GM21786 (cell line): ENCODE measurements around the gene EML4.
"Not testable (repeated sequence)": the region's sequence is repeated elsewhere in the genome, so short reads cannot be mapped to it uniquely, and the experiment has no call there.

Experiments used
- ATAC-seq: cut with Tn5 transposase; IDR thresholded peaks from one replicate; pipeline ENCODE4 v1.9.1; 2021; ENCODE audit not compliant: unreplicated experiment

Gene EML4

GRCh38 chr2:42248846-42249245 lies 79.7 kb downstream of the EML4 start:
- no peak for ATAC-seq

DNA sequence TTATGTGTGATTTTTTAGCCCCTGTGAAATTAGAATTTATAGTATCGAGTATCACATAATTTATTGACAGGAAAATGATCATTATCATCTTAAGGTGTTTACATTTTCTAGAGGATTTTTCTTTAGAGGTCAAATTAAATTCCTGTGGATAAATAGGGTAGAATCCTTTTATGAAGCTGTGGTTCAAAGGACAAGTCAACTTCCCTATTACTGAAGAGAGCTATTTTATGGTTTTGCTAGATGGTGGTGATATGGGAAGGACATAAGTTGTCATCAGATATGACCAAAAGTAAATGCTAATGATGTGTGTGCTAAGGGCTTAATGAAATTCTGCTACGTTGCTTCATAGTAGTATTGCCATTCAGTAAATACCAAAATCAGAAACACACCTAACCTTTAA lies 80.1 kb downstream of the EML4 start:
- ATAC-seq: no peak

GRCh38 chr2:42249887-42250286 lies 80.7 kb downstream of the EML4 start:
- ATAC-seq: no peak

DNA sequence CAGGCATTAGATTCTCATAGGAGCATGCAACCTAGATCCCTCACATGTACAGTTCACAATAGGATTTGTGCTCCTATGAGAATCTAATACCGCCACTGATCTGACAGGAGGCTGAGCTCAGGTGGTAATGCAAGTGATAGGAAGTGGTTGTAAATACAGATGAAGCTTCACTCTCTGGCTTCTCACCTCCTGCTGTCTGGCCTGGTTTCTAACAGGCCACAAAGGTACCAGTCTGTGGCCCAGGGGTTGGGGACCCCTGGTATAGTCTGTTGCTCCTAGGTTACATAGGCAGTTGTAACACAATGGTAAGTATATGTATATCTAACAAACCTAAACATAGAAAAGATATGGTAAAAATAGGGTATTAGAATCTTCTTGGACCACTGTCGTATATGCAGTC lies 81.8 kb downstream of the EML4 start:
- ATAC-seq: no peak

DNA sequence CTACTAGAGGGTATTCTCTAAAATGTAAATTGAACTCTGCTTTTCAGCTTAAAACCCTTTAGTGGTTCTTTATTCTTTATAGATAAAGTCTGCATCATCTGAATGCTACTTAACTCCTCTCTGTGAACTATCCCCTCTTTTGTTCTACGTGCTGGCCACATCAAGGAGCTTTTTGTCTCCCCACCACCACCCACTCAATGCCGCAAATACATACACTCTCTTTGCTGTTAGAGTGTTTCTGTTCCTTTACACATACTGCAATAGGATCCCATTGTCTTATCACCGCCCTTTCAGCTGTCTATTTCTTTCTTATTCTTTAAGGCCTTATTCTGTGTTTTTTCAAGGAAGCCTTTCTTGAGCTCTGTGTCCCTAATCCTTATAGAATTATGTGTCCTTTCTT lies 83.3 kb downstream of the EML4 start:
- ATAC-seq: no peak

- ATAC-seq: no peak
Measured at GRCh38 chr2:42254186-42254895, 85.2 kb downstream of the EML4 start.

DNA sequence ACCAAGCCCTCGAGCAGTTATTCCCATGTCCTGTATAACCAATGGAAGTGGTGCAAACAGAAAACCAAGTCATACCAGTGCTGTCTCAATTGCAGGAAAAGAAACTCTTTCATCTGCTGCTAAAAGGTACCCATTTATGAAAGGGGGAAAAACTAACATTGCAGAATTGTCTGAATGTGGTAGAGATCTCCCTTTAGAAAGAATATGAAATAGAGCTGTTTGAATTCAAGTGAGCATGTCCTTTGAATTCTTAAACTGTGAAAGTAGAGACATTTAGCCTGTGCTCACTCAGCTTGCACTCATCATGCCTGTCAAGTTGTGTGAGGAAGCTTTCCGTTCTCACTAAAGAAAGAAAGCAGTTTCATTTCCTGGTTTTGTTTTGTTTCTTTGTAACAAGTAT lies 87.4 kb downstream of the EML4 start:
- ATAC-seq: peak; percentile 86

- no peak for ATAC-seq
Measured at GRCh38 chr2:42261518-42262195, 92.5 kb downstream of the EML4 start.

- no peak for ATAC-seq
Measured at GRCh38 chr2:42266236-42266635, 97.1 kb downstream of the EML4 start.

DNA sequence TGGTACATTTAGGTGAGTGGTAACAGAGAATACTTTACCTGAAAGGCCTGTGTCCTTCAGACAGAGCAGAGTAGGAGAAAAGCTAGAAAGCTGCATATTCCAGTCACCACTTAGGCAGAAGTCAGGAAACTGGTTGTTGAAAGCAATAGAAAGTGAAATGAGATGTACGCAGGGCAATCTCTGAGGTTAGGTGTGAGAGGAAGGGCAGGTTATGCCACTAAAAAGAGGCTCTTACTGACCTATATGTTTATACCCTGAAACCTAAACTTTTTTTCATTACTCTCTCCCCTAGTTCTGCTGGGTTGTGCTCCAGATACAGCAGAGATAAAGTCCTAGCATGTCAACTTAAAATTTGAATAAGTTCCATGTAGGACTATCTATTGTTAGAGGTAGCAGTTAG lies 98.4 kb downstream of the EML4 start:
- no peak for ATAC-seq

DNA sequence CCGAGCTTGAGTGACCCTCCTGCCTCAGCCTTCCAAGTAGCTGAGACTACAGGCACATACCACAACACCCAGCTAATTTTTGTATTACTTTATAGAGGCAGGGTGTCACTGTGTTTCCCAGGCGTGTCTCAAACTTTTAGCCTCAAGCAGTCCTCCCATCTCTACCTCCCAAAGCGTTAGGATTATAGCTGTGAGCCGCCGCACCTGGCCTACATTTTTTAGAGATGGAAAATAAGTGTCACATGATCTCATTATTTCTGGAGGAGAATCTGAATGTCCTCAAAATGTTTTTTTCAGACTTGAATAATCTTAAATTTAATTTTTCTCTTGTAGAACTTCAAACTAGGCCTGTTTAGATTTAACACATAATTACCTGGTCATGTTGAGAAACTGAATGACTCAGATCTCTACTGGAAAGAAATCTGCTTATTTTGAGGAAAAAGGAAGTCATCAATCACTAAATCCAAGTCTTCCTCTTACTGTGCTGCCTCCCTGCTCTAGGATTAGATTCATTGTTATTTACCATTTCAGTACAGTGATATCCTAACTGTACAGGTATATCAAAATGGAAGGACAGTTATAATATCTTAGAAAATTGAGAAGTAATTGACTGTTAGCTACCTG lies 99.5 kb downstream of the EML4 start:
- no peak for ATAC-seq

DNA sequence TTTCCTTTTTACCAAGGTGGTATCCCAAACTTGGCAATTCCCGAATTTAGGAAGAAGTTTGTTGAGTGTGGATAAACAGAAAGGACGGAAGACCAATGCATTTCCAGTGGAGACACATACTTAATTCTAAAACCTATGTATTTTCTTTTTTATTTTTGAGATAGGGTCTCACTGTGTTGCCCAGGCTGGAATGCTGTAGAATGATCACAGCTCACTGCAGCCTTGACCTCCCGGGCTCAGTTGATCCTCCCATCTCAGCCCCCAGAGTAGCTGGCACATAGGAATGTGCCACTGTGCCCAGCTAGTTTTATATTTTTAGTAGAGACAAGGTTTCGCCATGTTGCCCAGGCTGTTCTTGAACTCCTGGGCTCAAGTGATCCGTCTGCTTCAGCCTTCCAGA lies 101.6 kb downstream of the EML4 start:
- no peak for ATAC-seq

DNA sequence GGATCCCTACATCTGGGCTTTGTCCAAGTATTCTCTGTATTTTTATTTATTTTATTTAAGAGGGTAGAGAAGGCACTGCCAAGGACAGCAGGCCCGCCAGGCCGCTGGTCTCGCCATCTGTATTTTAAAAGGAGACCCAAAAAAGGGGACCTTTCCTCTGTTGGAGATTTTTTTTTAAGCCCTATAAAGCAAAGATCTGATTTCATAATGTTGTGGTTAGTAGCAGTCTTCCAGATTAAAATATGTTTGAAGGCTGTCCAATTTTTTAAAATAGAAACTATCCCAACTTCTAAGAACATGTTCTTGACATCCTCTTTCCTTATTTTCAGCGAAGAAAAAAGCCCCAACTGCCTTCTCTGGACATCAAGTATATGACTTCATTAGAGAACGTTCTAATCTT lies 102.1 kb downstream of the EML4 start:
- ATAC-seq: not testable (repeated sequence)

DNA sequence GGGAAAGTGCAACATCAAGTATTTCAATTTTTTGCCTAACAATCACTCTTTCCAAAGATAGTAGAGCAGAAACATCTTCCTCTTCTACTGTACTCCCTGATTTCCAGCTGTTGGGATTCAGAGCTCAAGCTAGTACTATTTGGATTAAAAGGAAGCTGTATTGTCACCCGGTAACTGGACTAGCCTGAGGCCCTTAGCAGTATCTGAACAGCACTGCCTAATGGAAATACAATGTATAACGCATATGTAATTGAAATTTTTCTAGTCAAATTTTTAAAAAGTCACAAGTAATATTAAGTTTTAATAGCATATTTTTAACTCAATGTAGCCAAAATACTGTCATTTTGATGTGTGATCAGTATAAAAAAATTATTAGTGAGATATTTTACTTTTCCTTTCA lies 105.7 kb downstream of the EML4 start:
- ATAC-seq: no peak

- ATAC-seq: no peak
Measured at GRCh38 chr2:42281416-42282081, 112.4 kb downstream of the EML4 start.

- ATAC-seq: no peak
Measured at GRCh38 chr2:42284019-42284418, 114.9 kb downstream of the EML4 start.

DNA sequence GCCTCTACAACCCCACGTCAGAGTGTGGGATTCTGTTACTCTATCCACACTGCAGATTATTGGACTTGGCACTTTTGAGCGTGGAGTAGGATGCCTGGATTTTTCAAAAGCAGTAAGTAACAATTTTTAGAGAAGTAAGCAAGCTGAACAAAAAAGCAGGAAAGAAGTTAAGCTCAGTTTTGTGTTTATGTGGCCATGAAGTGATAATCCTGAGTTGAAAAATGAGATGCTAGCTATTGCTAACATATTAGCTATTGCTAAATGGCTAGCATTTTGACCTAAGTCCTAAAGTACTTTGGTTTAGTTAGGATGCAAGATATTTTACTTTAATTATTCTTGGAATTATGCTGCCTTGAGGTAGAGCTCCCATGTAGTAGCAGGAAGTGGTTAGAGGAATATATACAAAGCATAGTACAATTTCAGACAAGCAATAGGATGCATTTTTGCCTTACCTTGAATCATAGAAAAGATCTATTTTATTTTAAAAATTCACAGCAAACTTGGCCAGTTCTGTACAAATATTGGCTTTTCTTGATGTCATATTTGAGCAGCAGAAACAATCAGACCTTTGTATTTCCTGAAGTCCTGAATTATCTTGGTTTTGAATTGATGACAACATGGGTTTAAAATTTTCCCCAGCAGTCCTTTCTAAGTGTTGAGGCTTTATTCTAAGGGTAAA lies 117.3 kb downstream of the EML4 start:
- no peak for ATAC-seq

DNA sequence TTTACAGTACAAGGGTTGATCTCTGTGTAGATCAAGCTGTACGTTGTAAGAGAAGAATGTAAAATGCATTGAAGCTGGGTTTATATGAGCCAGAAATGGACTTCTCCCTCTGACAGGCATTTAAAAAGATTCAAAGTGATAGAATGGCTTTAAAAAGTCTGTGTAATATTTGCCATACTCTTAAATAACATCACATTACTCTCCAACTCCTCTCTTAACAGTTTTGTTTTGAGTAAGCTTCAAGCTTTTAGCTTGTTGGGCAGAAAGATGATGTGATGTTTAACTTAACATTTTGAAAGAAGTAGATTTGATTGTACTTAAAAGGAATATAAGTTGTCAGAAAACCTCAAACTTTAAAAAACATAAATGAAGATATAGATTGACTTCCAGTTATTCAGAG lies 119.7 kb downstream of the EML4 start:
- no peak for ATAC-seq

DNA sequence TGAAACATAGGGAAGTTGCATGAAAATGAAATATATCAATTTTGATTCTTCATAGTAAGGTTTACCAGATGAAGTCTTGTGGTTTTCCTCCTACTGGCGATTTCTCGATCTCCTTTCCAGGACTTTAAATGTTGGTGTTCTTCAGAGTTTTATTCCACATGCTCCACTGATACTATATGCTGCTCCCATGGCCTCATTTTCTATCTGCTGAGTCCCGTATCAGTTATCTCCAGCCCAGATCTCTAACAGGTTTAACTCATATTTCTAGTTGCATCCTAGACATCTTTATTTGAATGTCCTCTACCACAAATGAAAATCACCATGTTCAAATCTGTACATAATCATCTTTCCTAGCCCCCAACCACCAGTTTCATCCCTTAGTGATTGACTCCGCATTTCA lies 120.1 kb downstream of the EML4 start:
- no peak for ATAC-seq

DNA sequence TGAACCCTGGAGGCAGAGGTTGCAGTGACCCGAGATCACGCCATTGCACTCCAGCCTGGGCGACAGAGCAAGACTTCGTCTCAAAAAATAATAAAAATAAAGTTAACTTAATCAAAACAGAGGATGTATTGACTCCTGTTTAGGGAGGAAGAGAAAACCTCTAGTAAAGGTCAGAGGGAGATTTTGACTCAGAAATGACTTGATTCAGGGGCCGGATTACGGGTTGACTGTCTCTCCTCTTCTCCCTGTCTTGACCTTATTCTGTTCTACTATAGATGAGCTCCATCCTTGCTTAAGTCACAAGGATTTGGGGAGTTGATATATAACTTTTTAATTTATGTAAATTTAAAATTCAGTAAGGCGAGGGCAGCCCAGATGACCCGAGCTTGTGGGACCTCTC lies 120.9 kb downstream of the EML4 start:
- ATAC-seq: no peak

- no peak for ATAC-seq
Measured at GRCh38 chr2:42293019-42293418, 123.9 kb downstream of the EML4 start.
